ENCODE measurements around the gene SH2D3A.

GRCh38 chr19:6760606-6761005 is 6.6 kb downstream of the SH2D3A start:
- TF ChIP-seq EZH2 (IDR thresholded peaks at IDR 0.05; ENCODE audit: borderline replicate concordance, low read length) (no peak), CTCF (IDR thresholded peaks at IDR 0.05; ENCODE audit: low read length) (no peak)
